Ishikawa (cell line): ENCODE data around the gene RIPOR2.

ENCODE experiments used
- CREB1 ChIP-seq: IDR thresholded peaks from 2 replicates; pipeline ENCODE4 v1.6.1; 2012; ENCODE audit warnings: low read depth
- EGR1 ChIP-seq: IDR thresholded peaks from 2 replicates; pipeline ENCODE4 v1.6.1; 2012
- EP300 ChIP-seq: IDR thresholded peaks from 2 replicates; pipeline ENCODE4 v1.6.1; 2012; ENCODE audit warnings: borderline replicate concordance
- MAX ChIP-seq: IDR thresholded peaks from 2 replicates; pipeline ENCODE4 v1.6.1; 2012
- NFIC ChIP-seq: IDR thresholded peaks from 2 replicates; pipeline ENCODE4 v1.6.1; 2012
- RAD21 ChIP-seq: IDR thresholded peaks from 2 replicates; pipeline ENCODE4 v1.6.1; 2012; ENCODE audit warnings: low read depth
- REST ChIP-seq: IDR thresholded peaks from 2 replicates; pipeline ENCODE4 v1.6.1; 2012; ENCODE audit warnings: low read depth, mild to moderate bottlenecking
- TAF1 ChIP-seq: IDR thresholded peaks from 2 replicates; pipeline ENCODE4 v1.6.1; 2012; ENCODE audit warnings: low read depth, mild to moderate bottlenecking
- USF1 ChIP-seq: IDR thresholded peaks from 2 replicates; pipeline ENCODE4 v1.6.1; 2012
- YY1 ChIP-seq: IDR thresholded peaks from 2 replicates; pipeline ENCODE4 v1.6.1; 2012; ENCODE audit warnings: low read depth
- ZBTB7A ChIP-seq: IDR thresholded peaks from 2 replicates; pipeline ENCODE4 v1.6.1; 2012; ENCODE audit warnings: low read depth

GRCh38 chr6:24945054-24945453 is 9.3 kb upstream of the RIPOR2 start:
- TF ChIP-seq CREB1 (no peak), MAX (no peak), ZBTB7A (no peak), REST (no peak), USF1 (no peak), TAF1 (no peak), EGR1 (no peak), RAD21 (no peak), YY1 (no peak), EP300 (no peak), NFIC (no peak)
